Hindlimb muscle (tissue), 1 donor: ENCODE results near the gene PLCH2. TPM values are rescaled to one million over a fixed set of nuclear protein-coding genes. Genes with fewer than 3 reads are reported as not detected.
A peak's percentile ranks its signal among the peaks of the same experiment; 100 is the strongest.
"Not testable (repeated sequence)": the region's sequence is repeated elsewhere in the genome, so short reads cannot be mapped to it uniquely, and the experiment has no call there.

Source experiments
- DNase-seq: peaks from one replicate; pipeline ENCODE4 v3.0.0-alpha.2; 2013
- polyA plus RNA-seq: library from polyadenylated mRNA; unstranded; fragments of 120-200 nt; gene quantifications from one replicate; pipeline ENCODE4 v1.2.1, GENCODE V29; 2013; ENCODE audit not compliant: insufficient read length

The PLCH2 gene
- polyA plus RNA-seq, 1 donor: 1.0 TPM

DNA sequence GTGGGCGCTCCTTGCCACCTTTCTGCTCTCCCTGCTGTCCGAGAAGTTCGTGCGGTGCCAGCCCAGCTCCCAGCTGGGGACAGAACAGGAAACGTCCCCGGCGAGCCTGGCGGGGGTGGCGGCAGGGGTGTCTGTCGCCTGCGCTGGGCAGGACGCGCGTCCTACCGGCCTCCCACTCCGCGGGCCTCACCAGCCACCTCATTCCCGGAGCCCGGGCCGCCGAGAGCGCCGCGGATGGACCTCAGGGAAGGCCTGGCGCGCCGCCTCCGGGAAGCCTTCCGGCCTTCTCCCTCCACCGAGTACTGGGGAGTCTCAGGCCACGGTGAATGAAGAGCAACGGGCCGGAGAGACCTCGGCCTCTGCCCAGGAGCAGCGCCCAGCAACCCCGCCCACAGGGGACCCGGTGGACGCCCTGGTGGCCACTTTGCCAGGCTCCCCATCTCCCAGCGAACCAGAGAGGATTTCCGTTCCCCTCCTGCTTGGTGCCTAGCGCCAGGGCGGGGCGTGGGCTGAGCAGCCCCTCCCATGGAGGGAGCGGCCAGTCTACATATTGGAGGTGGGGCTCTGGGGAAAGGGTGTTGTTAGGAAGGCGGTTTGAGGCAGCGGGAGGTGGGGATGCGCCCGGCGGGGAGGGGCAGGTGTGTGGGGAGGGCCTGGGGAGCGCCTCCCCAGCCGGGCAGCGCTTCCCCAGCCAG lies 70.6 kb downstream of the PLCH2 start:
- peak; percentile 80 for DNase-seq

DNA sequence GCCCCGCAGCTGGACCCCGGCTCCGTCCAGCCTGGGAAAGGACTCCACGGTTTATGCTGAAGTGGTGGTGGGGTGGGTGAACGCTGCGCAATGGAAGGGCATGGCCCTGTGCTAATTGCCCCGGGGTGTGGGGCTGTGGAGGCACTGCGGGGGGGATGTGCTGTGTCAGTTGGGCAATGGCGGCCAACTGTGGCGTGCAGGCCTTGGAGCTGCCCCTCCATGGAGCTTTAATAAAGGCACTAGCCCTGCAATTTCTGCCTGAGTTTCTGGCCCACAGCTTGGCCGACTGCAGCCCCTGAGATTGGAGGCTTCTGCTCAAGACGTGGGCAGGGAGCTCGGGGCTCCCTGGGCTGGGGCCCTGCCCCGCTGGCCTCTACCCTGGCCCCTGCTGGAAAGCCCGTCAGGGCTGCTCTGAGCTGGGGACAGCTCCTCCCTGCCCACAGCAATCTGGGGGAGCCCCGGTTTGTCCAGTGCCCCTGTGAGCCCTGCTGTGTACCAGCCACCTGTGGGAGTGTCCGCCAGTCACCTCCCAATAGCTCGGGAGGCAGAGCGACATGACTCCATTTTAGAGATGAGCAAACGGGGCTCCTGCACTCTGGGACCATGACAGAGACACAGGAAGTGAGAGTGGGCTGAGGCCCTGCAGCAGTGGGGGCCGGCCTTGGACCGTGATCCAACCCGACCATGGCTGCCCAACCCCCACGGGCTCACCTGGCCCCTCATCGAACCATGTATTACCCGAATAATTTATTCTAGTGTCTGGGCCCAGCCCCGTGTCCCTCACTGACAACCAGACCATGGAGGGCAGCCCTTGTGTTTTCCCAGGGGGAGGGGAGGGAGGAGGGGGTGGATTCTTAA lies 71.3 kb downstream of the PLCH2 start:
- DNase-seq: no peak

DNA sequence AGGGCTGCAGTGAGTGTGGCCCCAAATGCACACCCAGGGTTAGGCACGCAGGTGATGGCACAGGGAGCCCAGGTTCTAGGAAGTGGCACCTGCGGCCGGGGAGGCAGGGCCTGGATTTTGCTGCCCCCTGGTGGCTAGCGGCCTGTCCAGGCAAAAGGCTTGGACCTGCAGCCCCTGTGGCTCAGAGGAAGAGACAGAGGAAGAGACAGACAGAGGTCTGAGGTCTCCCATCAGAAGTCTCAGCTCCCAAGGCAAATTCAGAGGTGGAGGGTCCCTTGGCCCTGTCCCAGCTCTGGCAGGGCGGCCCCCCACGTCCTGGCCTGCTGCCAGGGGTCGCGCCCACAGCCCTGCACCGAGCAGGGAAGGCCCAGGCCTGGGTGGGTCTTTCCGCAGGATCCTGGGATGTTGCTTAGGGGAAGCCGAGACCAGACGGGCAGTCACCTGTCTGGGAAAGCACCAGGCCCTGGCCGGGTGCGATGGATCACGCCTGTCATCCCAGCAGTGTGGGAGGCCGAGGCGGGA lies 72.0 kb downstream of the PLCH2 start:
- DNase-seq: peak; percentile 81

DNA sequence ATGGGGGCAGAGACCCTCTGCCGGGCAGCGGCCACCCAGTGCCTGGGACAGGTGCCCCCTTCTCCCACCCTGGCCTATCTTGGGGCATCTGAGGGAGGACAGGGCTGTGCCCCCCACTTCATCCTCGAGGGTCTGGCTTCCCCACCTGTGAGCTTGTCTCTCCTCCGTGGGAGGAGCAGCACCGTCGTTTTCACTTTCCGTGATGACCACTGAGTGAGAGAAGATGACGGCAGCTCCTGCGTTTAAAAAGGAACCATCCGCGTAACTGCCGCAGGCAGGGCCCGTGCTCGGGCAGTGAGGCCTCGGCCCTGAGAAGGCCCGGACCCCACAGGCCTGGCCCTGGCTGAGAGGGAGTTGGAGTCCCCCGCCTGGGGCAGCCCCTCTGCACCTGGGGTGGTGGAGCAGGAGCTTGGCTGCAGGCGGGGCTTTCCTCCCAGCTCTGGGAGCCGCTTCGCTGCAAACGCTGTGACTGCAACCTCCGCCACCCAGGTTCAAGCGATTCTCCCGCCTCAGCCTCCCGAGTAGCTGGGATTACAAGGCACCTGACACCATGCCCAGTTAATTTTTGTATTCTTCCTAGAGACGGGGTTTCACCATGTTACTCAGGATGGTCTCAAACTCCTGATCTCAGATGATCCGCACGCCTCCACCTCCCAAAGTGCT lies 73.4 kb downstream of the PLCH2 start:
- not testable (repeated sequence) for DNase-seq

DNA sequence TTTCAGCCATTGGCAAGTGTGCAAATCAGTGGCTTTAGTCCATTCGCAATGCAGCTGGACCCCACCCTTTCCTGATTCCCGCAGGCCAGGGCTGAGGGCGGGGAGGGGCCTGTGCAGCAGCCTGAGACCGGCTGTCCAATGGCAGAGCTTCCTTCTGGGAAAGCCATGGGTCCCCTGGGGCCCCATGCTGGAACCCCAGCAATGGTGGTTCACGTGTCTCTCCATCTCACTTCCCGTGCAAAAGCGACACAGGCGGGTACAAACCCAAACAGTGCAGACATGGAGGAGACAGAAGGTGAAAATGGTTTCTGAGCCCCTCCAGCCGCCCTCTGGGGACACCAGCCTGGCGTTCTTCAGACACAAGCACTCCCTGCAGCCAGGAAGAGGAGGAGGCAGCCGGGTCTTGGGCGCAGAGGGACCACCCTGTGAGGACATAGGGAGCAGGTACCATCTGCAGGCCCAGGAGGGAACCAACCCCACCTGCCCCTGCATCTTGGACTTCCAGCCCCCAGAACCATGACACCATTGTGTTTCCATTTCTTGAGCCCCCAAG lies 74.3 kb downstream of the PLCH2 start:
- not testable (repeated sequence) for DNase-seq

DNA sequence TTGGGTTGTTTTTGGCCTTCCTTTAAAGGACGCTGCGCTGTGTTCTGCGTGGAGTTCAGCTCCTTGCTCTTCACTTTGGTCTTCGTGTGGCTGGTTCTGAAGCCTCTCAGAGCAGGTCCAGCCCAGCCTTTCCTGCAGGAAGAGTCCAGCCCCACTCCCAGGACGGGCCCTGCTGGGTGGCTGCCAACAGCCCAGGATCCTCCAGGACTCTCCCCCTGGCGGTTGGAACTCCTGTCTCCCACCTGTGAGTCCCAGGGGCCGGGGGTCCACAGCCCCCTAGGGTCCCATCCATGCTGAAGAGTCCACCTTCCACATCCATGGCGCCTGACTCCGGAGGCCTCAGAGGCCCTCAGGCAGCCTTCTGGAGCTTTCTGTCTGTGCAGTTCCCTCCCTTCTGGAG lies 75.5 kb downstream of the PLCH2 start:
- DNase-seq: not testable (repeated sequence)

DNA sequence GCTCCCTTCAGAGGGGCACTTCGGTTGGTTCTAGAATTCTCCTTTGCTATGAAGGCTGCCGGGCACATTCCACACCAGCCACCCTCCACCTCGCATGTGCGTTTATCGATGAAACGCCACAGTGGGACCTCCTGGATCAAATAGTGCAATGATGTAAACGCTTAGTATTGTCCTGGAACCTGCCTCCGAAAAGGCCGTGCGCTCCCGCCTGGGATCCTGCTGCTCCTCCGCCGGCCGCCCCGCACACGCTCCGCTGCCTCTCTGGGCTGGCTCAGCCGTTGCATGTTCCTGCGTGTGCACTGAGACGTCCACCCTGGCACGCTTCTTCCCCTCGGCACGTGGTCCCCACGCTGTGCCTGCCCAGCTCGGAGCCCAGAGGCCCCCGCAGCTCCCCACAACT lies 76.1 kb downstream of the PLCH2 start:
- no peak for DNase-seq

DNA sequence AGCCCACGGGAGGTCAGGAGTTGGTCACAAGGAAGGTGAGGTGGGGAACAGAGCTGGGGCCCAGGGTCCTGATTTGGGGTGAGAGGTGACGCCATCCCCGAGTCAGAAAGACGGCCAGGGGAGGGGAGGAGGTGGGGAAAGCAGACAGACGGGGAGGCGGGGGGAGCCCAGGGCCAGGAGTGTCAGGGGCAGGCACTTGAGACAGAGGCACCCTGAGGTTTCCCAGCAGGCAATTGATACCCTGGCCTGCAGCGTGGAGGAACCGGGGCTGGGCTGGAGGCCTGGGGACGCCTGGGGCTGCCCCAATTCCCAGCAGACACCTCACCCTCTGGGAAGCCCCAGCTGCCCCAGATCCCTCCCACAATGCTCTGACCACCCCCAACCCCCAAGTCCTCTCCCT lies 77.0 kb downstream of the PLCH2 start:
- not testable (repeated sequence) for DNase-seq

GRCh38 chr1:2553871-2554620 lies 78.0 kb downstream of the PLCH2 start:
- no peak for DNase-seq

GRCh38 chr1:2554621-2555387 lies 78.7 kb downstream of the PLCH2 start:
- DNase-seq: no peak

Other genes starting within 250 kb of the PLCH2 start
- 70.0 TPM for gene SKI, start 248.0 kb upstream of the PLCH2 start, polyA plus RNA-seq
- 8.5 TPM for gene MORN1, start 84.7 kb upstream of the PLCH2 start, polyA plus RNA-seq
- gene RER1, start 84.4 kb upstream of the PLCH2 start, polyA plus RNA-seq: 72.7 TPM
- 22.9 TPM for gene PEX10, start 63.7 kb upstream of the PLCH2 start, polyA plus RNA-seq
- 26.9 TPM for gene PANK4, start 50.3 kb downstream of the PLCH2 start, polyA plus RNA-seq
- gene HES5, start 54.0 kb downstream of the PLCH2 start, polyA plus RNA-seq: 0.40 TPM
- 15.8 TPM for gene TNFRSF14, start 80.1 kb downstream of the PLCH2 start, polyA plus RNA-seq
- 23.2 TPM for gene PRXL2B, start 110.5 kb downstream of the PLCH2 start, polyA plus RNA-seq
- gene MMEL1, start 156.7 kb downstream of the PLCH2 start, polyA plus RNA-seq: 0.59 TPM